SJCRH30 (cell line): ENCODE measurements around the gene MED13L. TPM values are rescaled to one million over a fixed set of nuclear protein-coding genes. Genes with fewer than 3 reads are reported as not detected.
A peak's percentile ranks its signal among the peaks of the same experiment; 100 is the strongest.
"Not testable (repeated sequence)": the region's sequence is repeated elsewhere in the genome, so short reads cannot be mapped to it uniquely, and the experiment has no call there.

Source experiments
- DNase-seq, 2 experiments: peaks; one replicate each; pipeline ENCODE4 v3.0.0-alpha.2; 2015 to 2020
- H3K27ac ChIP-seq: fragments of 250-450 bp; sonication (Bioruptor Pico); 2 replicates; pipeline ENCODE4 v1.5.1; 2020; ENCODE audit warnings: mild to moderate bottlenecking, moderate library complexity
- H3K27me3 ChIP-seq: fragments of 250-450 bp; sonication (Bioruptor Pico); 2 replicates; pipeline ENCODE4 v1.5.1; 2020; ENCODE audit warnings: mild to moderate bottlenecking, moderate library complexity
- H3K36me3 ChIP-seq: fragments of 250-450 bp; sonication (Bioruptor Pico); 2 replicates; pipeline ENCODE4 v1.5.1; 2020; ENCODE audit warnings: mild to moderate bottlenecking, moderate library complexity
- H3K4me1 ChIP-seq: fragments of 250-450 bp; sonication (Bioruptor Pico); 2 replicates; pipeline ENCODE4 v1.5.1; 2020; ENCODE audit warnings: mild to moderate bottlenecking, moderate library complexity
- H3K4me3 ChIP-seq: fragments of 250-450 bp; sonication (Bioruptor Pico); 2 replicates; pipeline ENCODE4 v1.5.1; 2020; ENCODE audit warnings: mild to moderate bottlenecking, moderate library complexity
- H3K9me3 ChIP-seq: fragments of 250-450 bp; sonication (Bioruptor Pico); replicated peaks from 2 replicates; pipeline ENCODE4 v1.5.1; 2020; ENCODE audit warnings: mild to moderate bottlenecking, moderate library complexity
- total RNA-seq: library from RNA; depleted of rRNA; stranded (reverse); fragments of >200 nt; shearing (Covaris generic); gene quantifications from 2 replicates; pipeline ENCODE4 v1.2.3, GENCODE V29; 2014

MED13L gene
- total RNA-seq, 1 experiment from 2014 or later, result 62.0 TPM

- H3K27me3 ChIP-seq, result no peaks in the 10 kb centered on the region
- no peak for DNase-seq
- H3K9me3 ChIP-seq, result no peaks in the 10 kb centered on the region
- peaks cover 11% of the 10 kb centered on the region; the same call in 1 of the 2 replicates for H3K4me1 ChIP-seq
- no peak overlapping the region for H3K27ac ChIP-seq
- no peaks in the 10 kb centered on the region for H3K36me3 ChIP-seq
- H3K4me3 ChIP-seq, result no peak overlapping the region
Observed at GRCh38 chr12:116297224-116297834, 19.8 kb upstream of the MED13L start.

GRCh38 chr12:116295327-116296263 is 18.1 kb upstream of the MED13L start:
- no peak overlapping the region for H3K27ac ChIP-seq
- H3K9me3 ChIP-seq, result no peaks in the 10 kb centered on the region
- H3K27me3 ChIP-seq, result no peaks in the 10 kb centered on the region
- H3K4me3 ChIP-seq, result no peak overlapping the region
- H3K36me3 ChIP-seq, result no peaks in the 10 kb centered on the region
- no peak for DNase-seq
- peaks cover 11% of the 10 kb centered on the region; the same call in 1 of the 2 replicates for H3K4me1 ChIP-seq

- Histone ChIP-seq H3K4me1 (peaks cover 6% of the 10 kb centered on the region; the same call in 1 of the 2 replicates), H3K36me3 (no peaks in the 10 kb centered on the region), H3K27ac (no peak overlapping the region), H3K4me3 (no peak overlapping the region), H3K9me3 (no peaks in the 10 kb centered on the region), H3K27me3 (no peaks in the 10 kb centered on the region)
- DNase-seq, result no peak
Observed at GRCh38 chr12:116294454-116295165, 17.1 kb upstream of the MED13L start.

GRCh38 chr12:116293687-116294453 is 16.4 kb upstream of the MED13L start:
- no peak overlapping the region for H3K4me3 ChIP-seq
- H3K27me3 ChIP-seq, result no peaks in the 10 kb centered on the region
- no peak for DNase-seq
- H3K9me3 ChIP-seq, result no peaks in the 10 kb centered on the region
- no peaks in the 10 kb centered on the region for H3K36me3 ChIP-seq
- H3K27ac ChIP-seq, result no peak overlapping the region
- H3K4me1 ChIP-seq, result no peaks in the 10 kb centered on the region

GRCh38 chr12:116291218-116291617 is 13.7 kb upstream of the MED13L start:
- DNase-seq, result no peak
- Histone ChIP-seq H3K4me3 (no peak overlapping the region), H3K4me1 (no peaks in the 10 kb centered on the region), H3K36me3 (no peaks in the 10 kb centered on the region), H3K9me3 (no peaks in the 10 kb centered on the region), H3K27me3 (no peaks in the 10 kb centered on the region), H3K27ac (no peak overlapping the region)

- no peaks in the 10 kb centered on the region for H3K4me1 ChIP-seq
- no peaks in the 10 kb centered on the region for H3K9me3 ChIP-seq
- H3K27ac ChIP-seq, result no peak overlapping the region
- H3K27me3 ChIP-seq, result no peaks in the 10 kb centered on the region
- H3K36me3 ChIP-seq, result no peaks in the 10 kb centered on the region
- DNase-seq, result no peak
- H3K4me3 ChIP-seq, result no peak overlapping the region
Observed at GRCh38 chr12:116288735-116289134, 11.2 kb upstream of the MED13L start.

GRCh38 chr12:116287842-116288301 is 10.4 kb upstream of the MED13L start:
- no peaks in the 10 kb centered on the region for H3K9me3 ChIP-seq
- no peak overlapping the region for H3K27ac ChIP-seq
- H3K4me3 ChIP-seq, result no peak overlapping the region
- H3K27me3 ChIP-seq, result no peaks in the 10 kb centered on the region
- no peaks in the 10 kb centered on the region for H3K4me1 ChIP-seq
- DNase-seq, result no peak
- no peaks in the 10 kb centered on the region for H3K36me3 ChIP-seq

- no peaks in the 10 kb centered on the region for H3K27me3 ChIP-seq
- no peak overlapping the region for H3K4me3 ChIP-seq
- H3K27ac ChIP-seq, result no peak overlapping the region
- DNase-seq, result no peak
- no peaks in the 10 kb centered on the region for H3K36me3 ChIP-seq
- H3K9me3 ChIP-seq, result no peaks in the 10 kb centered on the region
- no peaks in the 10 kb centered on the region for H3K4me1 ChIP-seq
Observed at GRCh38 chr12:116284396-116284795, 6.9 kb upstream of the MED13L start.

GRCh38 chr12:116283881-116284280 is 6.4 kb upstream of the MED13L start:
- H3K27ac ChIP-seq, H3K36me3 ChIP-seq, H3K4me1 ChIP-seq, H3K9me3 ChIP-seq, H3K4me3 ChIP-seq, H3K27me3 ChIP-seq, DNase-seq: not testable (repeated sequence)

GRCh38 chr12:116282371-116283286 is 5.1 kb upstream of the MED13L start:
- no peaks in the 10 kb centered on the region for H3K27me3 ChIP-seq
- H3K27ac ChIP-seq, result no peak overlapping the region
- no peak for DNase-seq
- no peaks in the 10 kb centered on the region for H3K9me3 ChIP-seq
- no peak overlapping the region for H3K4me3 ChIP-seq
- no peaks in the 10 kb centered on the region for H3K4me1 ChIP-seq
- H3K36me3 ChIP-seq, result no peaks in the 10 kb centered on the region

GRCh38 chr12:116280595-116281290 is 3.2 kb upstream of the MED13L start:
- no peak for DNase-seq
- Histone ChIP-seq H3K27me3 (no peaks in the 10 kb centered on the region), H3K9me3 (no peaks in the 10 kb centered on the region), H3K27ac (no peak overlapping the region), H3K36me3 (no peaks in the 10 kb centered on the region), H3K4me3 (no peak overlapping the region), H3K4me1 (no peaks in the 10 kb centered on the region)

GRCh38 chr12:116278667-116279066 is 1.2 kb upstream of the MED13L start:
- no peaks in the 10 kb centered on the region for H3K27me3 ChIP-seq
- H3K27ac ChIP-seq, result no peak overlapping the region
- no peak for DNase-seq
- H3K9me3 ChIP-seq, result no peaks in the 10 kb centered on the region
- peak overlapping the region; percentile 65; the same call in 1 of the 2 replicates for H3K4me3 ChIP-seq
- peaks cover 3% of the 10 kb centered on the region for H3K4me1 ChIP-seq
- H3K36me3 ChIP-seq, result no peaks in the 10 kb centered on the region

- no peak for DNase-seq
- Histone ChIP-seq H3K27me3 (no peaks in the 10 kb centered on the region), H3K36me3 (no peaks in the 10 kb centered on the region), H3K9me3 (no peaks in the 10 kb centered on the region), H3K4me3 (peak overlapping the region; percentile 65), H3K27ac (no peak overlapping the region), H3K4me1 (peaks cover 3% of the 10 kb centered on the region)
Observed at GRCh38 chr12:116278279-116278626, 760 bp upstream of the MED13L start.
